GM23338 (cell line): Measurements from ENCODE around the gene CHAT. TPM values are rescaled to one million over a fixed set of nuclear protein-coding genes. Genes with fewer than 3 reads are reported as not detected.

Experiments
- ATAC-seq: fragments of 200-7000 bp; cut with Tn5 transposase; 3 replicates; pipeline ENCODE4 v1.9.1; 2020
- DNase-seq: peaks from one replicate; pipeline ENCODE4 v3.0.0-alpha.2; 2015; ENCODE audit warnings: low spot score
- H2AFZ ChIP-seq: fragments of 200-600 bp; sonication (generic); 2 replicates; pipeline ENCODE4 v1.8.0; 2016; ENCODE audit warnings: antibody characterized with exemption, mild to moderate bottlenecking, moderate library complexity
- H3F3A ChIP-seq: fragments of 200-600 bp; sonication (generic); replicated peaks from 2 replicates; pipeline ENCODE4 v1.8.0; 2017; ENCODE audit warnings: antibody characterized with exemption, mixed run types, low read depth
- H3K27ac ChIP-seq: fragments of 200-600 bp; sonication (generic); 2 replicates; pipeline ENCODE4 v1.6.1; 2016; ENCODE audit warnings: low read depth
- H3K27me3 ChIP-seq: fragments of 200-600 bp; sonication (generic); 2 replicates; pipeline ENCODE4 v1.8.0; 2016; ENCODE audit warnings: mild to moderate bottlenecking, mixed run types, moderate library complexity; ENCODE audit not compliant: insufficient read depth
- H3K36me3 ChIP-seq: fragments of 200-600 bp; sonication (generic); 2 replicates; pipeline ENCODE4 v1.8.0; 2016; ENCODE audit warnings: mild to moderate bottlenecking; ENCODE audit not compliant: insufficient read depth
- H3K4me1 ChIP-seq: fragments of 200-600 bp; sonication (generic); 2 replicates; pipeline ENCODE4 v1.8.0; 2016; ENCODE audit warnings: mild to moderate bottlenecking, moderate library complexity; ENCODE audit not compliant: insufficient read depth
- H3K4me2 ChIP-seq: fragments of 200-600 bp; sonication (generic); 2 replicates; pipeline ENCODE4 v1.7.1; 2017; ENCODE audit warnings: mixed run types
- H3K4me3 ChIP-seq: fragments of 200-600 bp; sonication (generic); 2 replicates; pipeline ENCODE4 v1.6.1; 2016; ENCODE audit warnings: mixed run types
- H3K79me2 ChIP-seq: fragments of 200-600 bp; sonication (generic); replicated peaks from 2 replicates; pipeline ENCODE4 v1.8.0; 2017; ENCODE audit warnings: mild to moderate bottlenecking; ENCODE audit not compliant: insufficient read depth
- H3K9me2 ChIP-seq: fragments of 200-600 bp; sonication (generic); 2 replicates; pipeline ENCODE4 v1.8.0; 2017; ENCODE audit not compliant: insufficient read depth
- H4K20me1 ChIP-seq: fragments of 200-600 bp; sonication (generic); replicated peaks from 2 replicates; pipeline ENCODE4 v1.8.0; 2017; ENCODE audit warnings: mild to moderate bottlenecking; ENCODE audit not compliant: insufficient read depth
- H3K27ac Mint-ChIP-seq: 2 replicates; pipeline ENCODE4 v1.8.0; 2020; ENCODE audit warnings: inconsistent platforms, mild to moderate bottlenecking, moderate library complexity, mixed read lengths
- H3K27me3 Mint-ChIP-seq: 3 replicates; pipeline ENCODE4 v1.8.0; 2022; ENCODE audit warnings: low read depth, mild to moderate bottlenecking, moderate library complexity, mixed read lengths, inconsistent platforms; ENCODE audit not compliant: insufficient read depth, poor library complexity
- H3K36me3 Mint-ChIP-seq: 3 replicates; pipeline ENCODE4 v1.8.0; 2021; ENCODE audit warnings: low read depth, mild to moderate bottlenecking, inconsistent platforms, moderate library complexity, mixed read lengths
- H3K4me1 Mint-ChIP-seq: 3 replicates; pipeline ENCODE4 v1.8.0; 2020; ENCODE audit warnings: mild to moderate bottlenecking, inconsistent platforms, mixed read lengths
- H3K4me3 Mint-ChIP-seq: 3 replicates; pipeline ENCODE4 v1.8.0; 2021; ENCODE audit warnings: moderate library complexity, mild to moderate bottlenecking, inconsistent platforms, mixed read lengths
- H3K9me3 Mint-ChIP-seq: 3 replicates; pipeline ENCODE4 v1.8.0; 2020; ENCODE audit warnings: moderate library complexity, mild to moderate bottlenecking, inconsistent platforms, mixed read lengths
- CREB1 ChIP-seq: fragments of 250-450 bp; sonication (Bioruptor Pico); IDR thresholded peaks from 2 replicates; pipeline ENCODE4 v1.5.0; 2020; ENCODE audit warnings: low read depth, mild to moderate bottlenecking, moderate library complexity
- ETS1 ChIP-seq: IDR thresholded peaks from 2 replicates; pipeline ENCODE4 v1.6.1; 2016; ENCODE audit warnings: antibody characterized with exemption
- EZH2 ChIP-seq: fragments of 200-600 bp; sonication (generic); IDR thresholded peaks from one replicate; pipeline ENCODE4 v1.8.0; 2017; ENCODE audit warnings: antibody characterized with exemption, mild to moderate bottlenecking, low read depth; ENCODE audit not compliant: unreplicated experiment
- EZH2phosphoT487 ChIP-seq: fragments of 200-600 bp; sonication (generic); IDR thresholded peaks from one replicate; pipeline ENCODE4 v1.8.1; 2018; ENCODE audit warnings: antibody characterized with exemption; ENCODE audit not compliant: unreplicated experiment
- JUNB ChIP-seq: IDR thresholded peaks from one replicate; pipeline ENCODE4 v1.6.1; 2016; ENCODE audit warnings: antibody characterized with exemption; ENCODE audit not compliant: unreplicated experiment
- POLR2AphosphoS5 ChIP-seq: IDR thresholded peaks from 2 replicates; pipeline ENCODE4 v1.6.1; 2016; ENCODE audit warnings: antibody characterized with exemption, low read depth
- REST ChIP-seq: IDR thresholded peaks from one replicate; pipeline ENCODE4 v1.6.1; 2018; ENCODE audit warnings: antibody characterized with exemption; ENCODE audit not compliant: unreplicated experiment
- STAT1 ChIP-seq: IDR thresholded peaks from one replicate; pipeline ENCODE4 v1.6.1; 2016; ENCODE audit warnings: antibody characterized with exemption; ENCODE audit not compliant: unreplicated experiment
- ZNF114 ChIP-seq: fragments of 250-450 bp; sonication (Bioruptor Pico); IDR thresholded peaks from 2 replicates; pipeline ENCODE4 v1.5.0; 2020; ENCODE audit warnings: mild to moderate bottlenecking, moderate library complexity
- ZNF331 ChIP-seq: fragments of 250-450 bp; sonication (Bioruptor Pico); IDR thresholded peaks from 2 replicates; pipeline ENCODE4 v1.5.0; 2020; ENCODE audit warnings: low read depth, mild to moderate bottlenecking, moderate library complexity
- ZNF462 ChIP-seq: fragments of 250-450 bp; sonication (Bioruptor Pico); IDR thresholded peaks from 2 replicates; pipeline ENCODE4 v1.5.0; 2020; ENCODE audit warnings: mild to moderate bottlenecking, moderate library complexity
- polyA plus RNA-seq: library from polyadenylated mRNA; unstranded; fragments of >200 nt; fragmentation: Nextera tagmentation; extraction: Ambion mirVana; gene quantifications from 2 replicates; pipeline ENCODE4 v1.2.1, GENCODE V29; 2016
- total RNA-seq: library from RNA; depleted of rRNA; stranded (reverse); fragments of >200 nt; shearing (Covaris generic); gene quantifications from 2 replicates; pipeline ENCODE4 v1.2.3, GENCODE V29; 2014

The CHAT gene
- total and polyA plus RNA-seq, 2 experiments from 2014 or later, result not detected

- TF ChIP-seq ZNF462 (CRISPR knock-in tag) (no peak), ZNF114 (CRISPR knock-in tag) (no peak), ETS1 (no peak), STAT1 (no peak), POLR2AphosphoS5 (no peak), EZH2phosphoT487 (no peak), CREB1 (CRISPR knock-in tag) (no peak), ZNF331 (CRISPR knock-in tag) (no peak)
Observed at GRCh38 chr10:49644035-49644646, 30.3 kb downstream of the CHAT start (continued).

GRCh38 chr10:49645417-49645816, 31.6 kb downstream of the CHAT start:
- no peaks in the 10 kb centered on the region for H3K36me3 Mint-ChIP-seq
- Histone ChIP-seq H2AFZ (no peak overlapping the region), H3K79me2 (no peaks in the 10 kb centered on the region), H3K27ac (no peak overlapping the region), H3K36me3 (no peaks in the 10 kb centered on the region), H4K20me1 (no peaks in the 10 kb centered on the region), H3K4me2 (no peak overlapping the region), H3K4me1 (peaks cover 5% of the 10 kb centered on the region; the same call in 1 of the 2 replicates), H3K9me2 (no peaks in the 10 kb centered on the region), H3F3A (no peaks in the 10 kb centered on the region), H3K27me3 (no peaks in the 10 kb centered on the region), H3K4me3 (no peak overlapping the region)
- TF ChIP-seq ETS1 (no peak), POLR2AphosphoS5 (no peak), EZH2phosphoT487 (no peak), EZH2 (no peak), REST (no peak), JUNB (no peak)
- DNase-seq, result no peak
- H3K27me3 Mint-ChIP-seq, result peaks cover 16% of the 10 kb centered on the region
- H3K4me1 Mint-ChIP-seq, result peaks cover 19% of the 10 kb centered on the region
- ATAC-seq, result no peak
- H3K4me3 Mint-ChIP-seq, result no peak overlapping the region
- H3K9me3 Mint-ChIP-seq, result no peaks in the 10 kb centered on the region; the same call in 2 of the 3 replicates
- H3K27ac Mint-ChIP-seq, result no peak overlapping the region
